ENCODE measurements around the gene DFFB. TPM values are rescaled to one million over a fixed set of nuclear protein-coding genes. Genes with fewer than 3 reads are reported as not detected.

Gene DFFB
- polyA plus RNA-seq, 1 donor from 2014 or later, result 20.2 TPM

DNA sequence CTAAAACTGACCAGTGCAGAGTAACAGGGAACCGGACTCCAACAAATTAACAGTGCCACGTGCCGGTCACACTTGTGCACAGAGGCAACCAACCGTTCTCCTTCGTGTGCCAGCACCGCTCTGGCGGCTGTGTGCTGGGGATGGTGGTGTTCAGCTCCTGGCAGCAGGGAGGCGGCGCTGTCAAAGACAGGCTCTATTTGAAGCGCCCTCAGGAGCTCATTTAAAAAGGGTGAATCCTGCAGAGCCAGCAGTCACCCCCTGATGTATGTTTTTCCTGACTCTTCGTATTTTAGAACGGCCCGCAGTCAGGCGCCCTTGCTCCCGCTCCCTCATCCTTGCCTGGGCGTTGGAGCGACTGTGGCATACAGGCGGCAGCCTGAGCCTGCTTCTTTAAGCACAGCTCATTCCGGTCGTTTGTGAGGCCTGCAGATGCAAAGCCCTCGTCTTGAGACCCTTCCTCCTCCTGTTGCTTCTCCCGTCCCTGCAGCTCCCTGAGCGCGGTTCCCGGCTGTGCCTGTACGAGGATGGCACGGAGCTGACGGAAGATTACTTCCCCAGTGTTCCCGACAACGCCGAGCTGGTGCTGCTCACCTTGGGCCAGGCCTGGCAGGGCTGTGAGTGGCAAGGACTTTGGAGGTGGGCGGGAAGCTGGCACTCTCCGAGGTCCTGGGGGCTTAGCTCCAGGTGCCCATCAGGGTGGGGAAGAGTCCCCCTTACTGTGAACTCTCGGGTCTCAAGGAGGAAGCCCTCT is 1.1 kb downstream of the DFFB start:
- peak overlapping the region; percentile 73 for H3K9ac ChIP-seq (ENCODE audit: low read length)
- H3K4me3 ChIP-seq (ENCODE audit: low read length), result peak overlapping the region; percentile 92
- H2AFZ ChIP-seq (ENCODE audit: low read depth, low read length), result no peak overlapping the region
- H3K79me2 ChIP-seq (replicated peaks; ENCODE audit: insufficient read depth, low read length), result peaks cover 19% of the 10 kb centered on the region
- H3K36me3 ChIP-seq (ENCODE audit: insufficient read depth, low read length), result no peaks in the 10 kb centered on the region
- no peak overlapping the region for H3K27ac ChIP-seq (ENCODE audit: low read length)
- no peaks in the 10 kb centered on the region for H3K9me3 ChIP-seq (ENCODE audit: low read length)
- H3K27me3 ChIP-seq (ENCODE audit: insufficient read depth, low read depth, low read length), result no peaks in the 10 kb centered on the region
- H3K9me2 ChIP-seq (ENCODE audit: insufficient read depth, low read length), result no peaks in the 10 kb centered on the region
- H3K4me2 ChIP-seq (ENCODE audit: low read length), result peak overlapping the region; percentile 84
- H4K20me1 ChIP-seq (ENCODE audit: insufficient read depth), result no peaks in the 10 kb centered on the region
- TF ChIP-seq, protein P1, sequence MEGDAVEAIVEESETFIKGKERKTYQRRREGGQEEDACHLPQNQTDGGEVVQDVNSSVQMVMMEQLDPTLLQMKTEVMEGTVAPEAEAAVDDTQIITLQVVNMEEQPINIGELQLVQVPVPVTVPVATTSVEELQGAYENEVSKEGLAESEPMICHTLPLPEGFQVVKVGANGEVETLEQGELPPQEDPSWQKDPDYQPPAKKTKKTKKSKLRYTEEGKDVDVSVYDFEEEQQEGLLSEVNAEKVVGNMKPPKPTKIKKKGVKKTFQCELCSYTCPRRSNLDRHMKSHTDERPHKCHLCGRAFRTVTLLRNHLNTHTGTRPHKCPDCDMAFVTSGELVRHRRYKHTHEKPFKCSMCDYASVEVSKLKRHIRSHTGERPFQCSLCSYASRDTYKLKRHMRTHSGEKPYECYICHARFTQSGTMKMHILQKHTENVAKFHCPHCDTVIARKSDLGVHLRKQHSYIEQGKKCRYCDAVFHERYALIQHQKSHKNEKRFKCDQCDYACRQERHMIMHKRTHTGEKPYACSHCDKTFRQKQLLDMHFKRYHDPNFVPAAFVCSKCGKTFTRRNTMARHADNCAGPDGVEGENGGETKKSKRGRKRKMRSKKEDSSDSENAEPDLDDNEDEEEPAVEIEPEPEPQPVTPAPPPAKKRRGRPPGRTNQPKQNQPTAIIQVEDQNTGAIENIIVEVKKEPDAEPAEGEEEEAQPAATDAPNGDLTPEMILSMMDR (IDR thresholded peaks at IDR 0.05; ENCODE audit: poor library complexity, severe bottlenecking), result peak; percentile 33
- TF ChIP-seq, protein P2, sequence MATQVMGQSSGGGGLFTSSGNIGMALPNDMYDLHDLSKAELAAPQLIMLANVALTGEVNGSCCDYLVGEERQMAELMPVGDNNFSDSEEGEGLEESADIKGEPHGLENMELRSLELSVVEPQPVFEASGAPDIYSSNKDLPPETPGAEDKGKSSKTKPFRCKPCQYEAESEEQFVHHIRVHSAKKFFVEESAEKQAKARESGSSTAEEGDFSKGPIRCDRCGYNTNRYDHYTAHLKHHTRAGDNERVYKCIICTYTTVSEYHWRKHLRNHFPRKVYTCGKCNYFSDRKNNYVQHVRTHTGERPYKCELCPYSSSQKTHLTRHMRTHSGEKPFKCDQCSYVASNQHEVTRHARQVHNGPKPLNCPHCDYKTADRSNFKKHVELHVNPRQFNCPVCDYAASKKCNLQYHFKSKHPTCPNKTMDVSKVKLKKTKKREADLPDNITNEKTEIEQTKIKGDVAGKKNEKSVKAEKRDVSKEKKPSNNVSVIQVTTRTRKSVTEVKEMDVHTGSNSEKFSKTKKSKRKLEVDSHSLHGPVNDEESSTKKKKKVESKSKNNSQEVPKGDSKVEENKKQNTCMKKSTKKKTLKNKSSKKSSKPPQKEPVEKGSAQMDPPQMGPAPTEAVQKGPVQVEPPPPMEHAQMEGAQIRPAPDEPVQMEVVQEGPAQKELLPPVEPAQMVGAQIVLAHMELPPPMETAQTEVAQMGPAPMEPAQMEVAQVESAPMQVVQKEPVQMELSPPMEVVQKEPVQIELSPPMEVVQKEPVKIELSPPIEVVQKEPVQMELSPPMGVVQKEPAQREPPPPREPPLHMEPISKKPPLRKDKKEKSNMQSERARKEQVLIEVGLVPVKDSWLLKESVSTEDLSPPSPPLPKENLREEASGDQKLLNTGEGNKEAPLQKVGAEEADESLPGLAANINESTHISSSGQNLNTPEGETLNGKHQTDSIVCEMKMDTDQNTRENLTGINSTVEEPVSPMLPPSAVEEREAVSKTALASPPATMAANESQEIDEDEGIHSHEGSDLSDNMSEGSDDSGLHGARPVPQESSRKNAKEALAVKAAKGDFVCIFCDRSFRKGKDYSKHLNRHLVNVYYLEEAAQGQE (IDR thresholded peaks at IDR 0.05; ENCODE audit: borderline replicate concordance), result no peak
- no peaks in the 10 kb centered on the region for H3F3A ChIP-seq (ENCODE audit: insufficient read depth, low read length, poor library complexity, severe bottlenecking)

DNA sequence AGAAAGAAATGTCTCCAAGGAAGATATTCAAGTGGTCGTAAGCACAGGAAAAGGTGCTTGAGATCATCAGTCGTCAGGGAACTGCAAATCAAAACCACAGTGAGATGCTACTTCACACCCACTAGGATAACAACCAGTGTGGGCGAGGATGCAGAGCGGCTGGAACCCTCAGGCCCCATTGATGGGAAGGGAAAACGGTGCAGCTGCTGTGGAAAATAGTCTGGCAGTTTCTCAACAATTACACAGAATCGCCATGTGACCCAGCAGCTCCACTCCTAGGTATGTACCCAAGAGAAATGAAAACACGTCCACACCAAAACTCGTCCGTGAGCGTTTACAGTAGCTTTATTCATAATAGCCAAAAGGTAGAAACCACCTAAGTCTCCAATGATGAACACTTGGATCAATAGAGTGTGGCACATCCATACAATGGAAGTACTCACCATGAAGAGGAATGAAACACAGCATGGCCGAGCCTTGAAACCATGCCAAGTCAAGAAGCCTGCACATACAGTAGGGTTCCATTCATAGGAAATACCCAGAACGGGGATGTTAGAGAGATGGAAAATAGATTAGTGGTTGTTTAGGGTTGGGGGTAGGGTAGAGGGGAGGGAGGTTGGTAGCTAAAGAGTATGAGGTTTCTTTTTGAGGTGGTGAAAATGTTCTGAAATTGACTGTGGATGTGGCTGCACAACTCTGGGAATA is 6.1 kb downstream of the DFFB start:
- Histone ChIP-seq H3K27me3 (ENCODE audit: insufficient read depth, low read depth, low read length) (no peaks in the 10 kb centered on the region), H3K9me2 (ENCODE audit: insufficient read depth, low read length) (no peaks in the 10 kb centered on the region), H3K9ac (ENCODE audit: low read length) (no peak overlapping the region), H3K27ac (ENCODE audit: low read length) (no peak overlapping the region), H3K9me3 (ENCODE audit: low read length) (no peaks in the 10 kb centered on the region), H3K36me3 (ENCODE audit: insufficient read depth, low read length) (no peaks in the 10 kb centered on the region), H3K79me2 (replicated peaks; ENCODE audit: insufficient read depth, low read length) (no peaks in the 10 kb centered on the region), H3K4me2 (ENCODE audit: low read length) (no peak overlapping the region), H2AFZ (ENCODE audit: low read depth, low read length) (no peak overlapping the region), H3F3A (ENCODE audit: insufficient read depth, low read length, poor library complexity, severe bottlenecking) (no peaks in the 10 kb centered on the region), H3K4me3 (ENCODE audit: low read length) (no peak overlapping the region), H4K20me1 (ENCODE audit: insufficient read depth) (no peaks in the 10 kb centered on the region)
- TF ChIP-seq, protein P1 (IDR thresholded peaks at IDR 0.05; ENCODE audit: poor library complexity, severe bottlenecking), result no peak
- TF ChIP-seq, protein P2 (IDR thresholded peaks at IDR 0.05; ENCODE audit: borderline replicate concordance), result no peak
- TF ChIP-seq RAD21 (conservative IDR thresholded peaks at IDR 0.05) (no peak), MXI1 (conservative IDR thresholded peaks at IDR 0.05; ENCODE audit: poor library complexity, severe bottlenecking) (no peak), EZH2 (IDR thresholded peaks at IDR 0.05; ENCODE audit: borderline replicate concordance, insufficient read depth, low read length, poor library complexity, severe bottlenecking) (no peak), EP300 (conservative IDR thresholded peaks at IDR 0.05; ENCODE audit: poor library complexity, severe bottlenecking) (no peak), SMC3 (conservative IDR thresholded peaks at IDR 0.05; ENCODE audit: poor library complexity) (no peak), POLR2AphosphoS5 (IDR thresholded peaks at IDR 0.05) (no peak), TAF1 (IDR thresholded peaks at IDR 0.05; ENCODE audit: low read depth) (no peak)

Data from neural cell (in vitro differentiated cells).